ENCODE results near the gene GBE1. TPM values are rescaled to one million over a fixed set of nuclear protein-coding genes. Genes with fewer than 3 reads are reported as not detected.

Gene GBE1
- total and polyA plus RNA-seq, 9 of the 15 experiments (the other 6 are each of a cell fraction or from before 2014, with no cell fraction given): 7.9 to 25.6 (median 13.1) TPM

- CTCF ChIA-PET (ENCODE audit: low intra/inter-chr PET ratio): no interaction called here
- in situ Hi-C loops (cut with MboI): no loop called here
- no peak for FAIRE-seq
These were observed 7.9 kb downstream of the GBE1 start for GRCh38 chr3:81753416-81754027.

More at GRCh38 chr3:81753416-81754027, 7.9 kb downstream of the GBE1 start:
- DNase-seq (ENCODE audit: extremely low read depth in 1 of 4, low spot score in 3 of 4) (no peak), ATAC-seq (no peak)
- Histone ChIP-seq H2AFZ (ENCODE audit: low read depth, low read length) (no peak overlapping the region), H3K27me3 (ENCODE audit: control insufficient read depth in 2 of 2, insufficient read depth in 2 of 2, low read length in 2 of 2) (no peaks in the 10 kb centered on the region), H3K9me1 (ENCODE audit: control insufficient read depth, insufficient read depth, low read length) (no peaks in the 10 kb centered on the region), H3K4me3 (no peak overlapping the region), H3K9me3 (replicated peaks; ENCODE audit: control insufficient read depth, insufficient read depth, low read depth, low read length) (no peaks in the 10 kb centered on the region), H3K4me2 (ENCODE audit: insufficient read depth, low read length) (no peak overlapping the region), H3K36me3 (ENCODE audit: control insufficient read depth, insufficient read depth, low read length) (peaks cover 20% of the 10 kb centered on the region; the same call in 2 of the 3 replicates), H3K79me2 (ENCODE audit: control insufficient read depth, insufficient read depth, low read length) (peaks cover 6% of the 10 kb centered on the region; the same call in 1 of the 3 replicates), H3K4me1 (replicated peaks in 1 of 2; ENCODE audit: control insufficient read depth in 2 of 2, insufficient read depth in 2 of 2, low read length in 2 of 2) (no peaks in the 10 kb centered on the region; a peak in 1 of 5 replicates), H4K20me1 (replicated peaks; ENCODE audit: control insufficient read depth, insufficient read depth, low read length) (no peaks in the 10 kb centered on the region), H3K27ac (ENCODE audit: extremely low read depth, low read depth, low read length) (no peak overlapping the region), H3K9ac (ENCODE audit: insufficient read depth in 1 of 2, low read depth in 2 of 2, low read length in 2 of 2) (no peak overlapping the region)
- WGBS (ENCODE audit: insufficient coverage, low coverage, missing lambda C conversion rate): 30% methylated on average over 2 of the region's 2 CpGs
- no TSS peak for BruUV-seq (replicated peaks)
- TF ChIP-seq NR2C1 (IDR thresholded peaks at IDR 0.05): no peak
- TF ChIP-seq NR2C1 (tag; IDR thresholded peaks at IDR 0.05): no peak
- no peak for TF ChIP-seq MIER1 (IDR thresholded peaks at IDR 0.05; ENCODE audit: low read depth)
- TF ChIP-seq, protein P1, sequence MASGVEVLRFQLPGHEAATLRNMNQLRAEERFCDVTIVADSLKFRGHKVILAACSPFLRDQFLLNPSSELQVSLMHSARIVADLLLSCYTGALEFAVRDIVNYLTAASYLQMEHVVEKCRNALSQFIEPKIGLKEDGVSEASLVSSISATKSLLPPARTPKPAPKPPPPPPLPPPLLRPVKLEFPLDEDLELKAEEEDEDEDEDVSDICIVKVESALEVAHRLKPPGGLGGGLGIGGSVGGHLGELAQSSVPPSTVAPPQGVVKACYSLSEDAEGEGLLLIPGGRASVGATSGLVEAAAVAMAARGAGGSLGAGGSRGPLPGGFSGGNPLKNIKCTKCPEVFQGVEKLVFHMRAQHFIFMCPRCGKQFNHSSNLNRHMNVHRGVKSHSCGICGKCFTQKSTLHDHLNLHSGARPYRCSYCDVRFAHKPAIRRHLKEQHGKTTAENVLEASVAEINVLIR (CRISPR knock-in tag; IDR thresholded peaks at IDR 0.05): no peak
- no peak for TF ChIP-seq TRIM24 (IDR thresholded peaks at IDR 0.05)
- TF ChIP-seq, protein P2, sequence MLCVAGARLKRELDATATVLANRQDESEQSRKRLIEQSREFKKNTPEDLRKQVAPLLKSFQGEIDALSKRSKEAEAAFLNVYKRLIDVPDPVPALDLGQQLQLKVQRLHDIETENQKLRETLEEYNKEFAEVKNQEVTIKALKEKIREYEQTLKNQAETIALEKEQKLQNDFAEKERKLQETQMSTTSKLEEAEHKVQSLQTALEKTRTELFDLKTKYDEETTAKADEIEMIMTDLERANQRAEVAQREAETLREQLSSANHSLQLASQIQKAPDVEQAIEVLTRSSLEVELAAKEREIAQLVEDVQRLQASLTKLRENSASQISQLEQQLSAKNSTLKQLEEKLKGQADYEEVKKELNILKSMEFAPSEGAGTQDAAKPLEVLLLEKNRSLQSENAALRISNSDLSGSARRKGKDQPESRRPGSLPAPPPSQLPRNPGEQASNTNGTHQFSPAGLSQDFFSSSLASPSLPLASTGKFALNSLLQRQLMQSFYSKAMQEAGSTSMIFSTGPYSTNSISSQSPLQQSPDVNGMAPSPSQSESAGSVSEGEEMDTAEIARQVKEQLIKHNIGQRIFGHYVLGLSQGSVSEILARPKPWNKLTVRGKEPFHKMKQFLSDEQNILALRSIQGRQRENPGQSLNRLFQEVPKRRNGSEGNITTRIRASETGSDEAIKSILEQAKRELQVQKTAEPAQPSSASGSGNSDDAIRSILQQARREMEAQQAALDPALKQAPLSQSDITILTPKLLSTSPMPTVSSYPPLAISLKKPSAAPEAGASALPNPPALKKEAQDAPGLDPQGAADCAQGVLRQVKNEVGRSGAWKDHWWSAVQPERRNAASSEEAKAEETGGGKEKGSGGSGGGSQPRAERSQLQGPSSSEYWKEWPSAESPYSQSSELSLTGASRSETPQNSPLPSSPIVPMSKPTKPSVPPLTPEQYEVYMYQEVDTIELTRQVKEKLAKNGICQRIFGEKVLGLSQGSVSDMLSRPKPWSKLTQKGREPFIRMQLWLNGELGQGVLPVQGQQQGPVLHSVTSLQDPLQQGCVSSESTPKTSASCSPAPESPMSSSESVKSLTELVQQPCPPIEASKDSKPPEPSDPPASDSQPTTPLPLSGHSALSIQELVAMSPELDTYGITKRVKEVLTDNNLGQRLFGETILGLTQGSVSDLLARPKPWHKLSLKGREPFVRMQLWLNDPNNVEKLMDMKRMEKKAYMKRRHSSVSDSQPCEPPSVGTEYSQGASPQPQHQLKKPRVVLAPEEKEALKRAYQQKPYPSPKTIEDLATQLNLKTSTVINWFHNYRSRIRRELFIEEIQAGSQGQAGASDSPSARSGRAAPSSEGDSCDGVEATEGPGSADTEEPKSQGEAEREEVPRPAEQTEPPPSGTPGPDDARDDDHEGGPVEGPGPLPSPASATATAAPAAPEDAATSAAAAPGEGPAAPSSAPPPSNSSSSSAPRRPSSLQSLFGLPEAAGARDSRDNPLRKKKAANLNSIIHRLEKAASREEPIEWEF (CRISPR knock-in tag; IDR thresholded peaks at IDR 0.05): no peak
- no peak for TF ChIP-seq MCM2 (IDR thresholded peaks at IDR 0.05; ENCODE audit: low read depth)
- no peak for TF ChIP-seq ZHX1 (conservative IDR thresholded peaks at IDR 0.05; ENCODE audit: low read length)
- no peak for TF ChIP-seq ZNF324 (CRISPR knock-in tag; IDR thresholded peaks at IDR 0.05)
- no peak for TF ChIP-seq TAF15 (IDR thresholded peaks at IDR 0.05; ENCODE audit: low read depth, low read length)
- no peak for TF ChIP-seq FOXJ3 (CRISPR knock-in tag; IDR thresholded peaks at IDR 0.05)
- TF ChIP-seq HMG20A (CRISPR knock-in tag; conservative IDR thresholded peaks at IDR 0.05): no peak
- no peak for TF ChIP-seq HNRNPLL (IDR thresholded peaks at IDR 0.05; ENCODE audit: low read depth, low read length, poor library complexity, severe bottlenecking)
- POLR2A ChIA-PET: interaction anchor here (0.6 to 1.4 kb wide), 2 partner anchors 8 to 1531 kb away, joined by 3 to 8 read pairs; partner anchors contain the start of gene GBE1
- intact Hi-C loops (cut with micrococcal nuclease): no loop called here
